GM23248 (cell line): ENCODE results near the gene ELP5. TPM values are rescaled to one million over a fixed set of nuclear protein-coding genes. Genes with fewer than 3 reads are reported as not detected.

Source experiments
- DNase-seq: peaks from one replicate; pipeline ENCODE4 v3.0.0-alpha.2; 2015
- H2AFZ ChIP-seq: fragments of 200-600 bp; sonication (generic); 2 replicates; pipeline ENCODE4 v1.6.1; 2016; ENCODE audit warnings: antibody characterized with exemption
- H3F3A ChIP-seq: fragments of 200-600 bp; sonication (generic); 2 replicates; pipeline ENCODE4 v1.6.1; 2016; ENCODE audit warnings: mild to moderate bottlenecking, antibody characterized with exemption, mixed run types; ENCODE audit not compliant: insufficient read depth
- H3K27ac ChIP-seq: fragments of 200-600 bp; sonication (generic); 2 replicates; pipeline ENCODE4 v1.5.1; 2016; ENCODE audit warnings: mild to moderate bottlenecking
- H3K27me3 ChIP-seq: fragments of 200-600 bp; sonication (generic); replicated peaks from 2 replicates; pipeline ENCODE4 v1.6.1; 2016; ENCODE audit warnings: mild to moderate bottlenecking; ENCODE audit not compliant: insufficient read depth
- H3K36me3 ChIP-seq: fragments of 200-600 bp; sonication (generic); 2 replicates; pipeline ENCODE4 v1.6.1; 2016; ENCODE audit warnings: low read depth, mild to moderate bottlenecking
- H3K4me1 ChIP-seq: fragments of 200-600 bp; sonication (generic); 2 replicates; pipeline ENCODE4 v1.6.1; 2016; ENCODE audit warnings: mild to moderate bottlenecking; ENCODE audit not compliant: insufficient read depth
- H3K4me2 ChIP-seq: fragments of 200-600 bp; sonication (generic); one replicate; pipeline ENCODE4 v1.6.1; 2016; ENCODE audit warnings: mild to moderate bottlenecking; ENCODE audit not compliant: unreplicated experiment
- H3K4me3 ChIP-seq: fragments of 200-600 bp; sonication (generic); 2 replicates; pipeline ENCODE4 v1.5.1; 2016; ENCODE audit warnings: mild to moderate bottlenecking
- H3K79me2 ChIP-seq: fragments of 200-600 bp; sonication (generic); 2 replicates; pipeline ENCODE4 v1.6.1; 2016; ENCODE audit warnings: mild to moderate bottlenecking; ENCODE audit not compliant: insufficient read depth
- H3K9ac ChIP-seq: fragments of 200-600 bp; sonication (generic); 2 replicates; pipeline ENCODE4 v1.6.1; 2016; ENCODE audit warnings: mild to moderate bottlenecking
- H3K9me2 ChIP-seq: fragments of 200-600 bp; sonication (generic); 2 replicates; pipeline ENCODE4 v1.6.1; 2016; ENCODE audit warnings: mixed run types, mild to moderate bottlenecking, moderate library complexity; ENCODE audit not compliant: insufficient read depth
- H3K9me3 ChIP-seq: fragments of 200-600 bp; sonication (generic); one replicate; pipeline ENCODE4 v1.6.1; 2017; ENCODE audit warnings: low read depth
- H4K20me1 ChIP-seq: fragments of 200-600 bp; sonication (generic); 2 replicates; pipeline ENCODE4 v1.6.0; 2016; ENCODE audit not compliant: insufficient read depth
- EZH2 ChIP-seq: fragments of 200-600 bp; sonication (generic); IDR thresholded peaks from 2 replicates; pipeline ENCODE4 v1.6.1; 2018; ENCODE audit warnings: antibody characterized with exemption, mild to moderate bottlenecking; ENCODE audit not compliant: insufficient read depth, poor library complexity, severe bottlenecking
- EZH2phosphoT487 ChIP-seq: fragments of 200-600 bp; sonication (generic); IDR thresholded peaks from 2 replicates; pipeline ENCODE4 v1.6.1; 2018; ENCODE audit warnings: antibody characterized with exemption, moderate library complexity, mild to moderate bottlenecking, low read depth; ENCODE audit not compliant: insufficient read depth
- WGBS, 2 experiments: methylation state at CpG; one replicate each; pipeline ENCODE4 v1.1.6; 2015 to 2017; ENCODE audit warnings: low lambda C conversion rate in 2 of 2, low coverage in 1 of 2; ENCODE audit errors: missing lambda C conversion rate in 2 of 2; 5-methylcytosine and 5-hydroxymethylcytosine counted together
- in situ Hi-C: fragments of 300-500 bp; cut with MboI; formaldehyde crosslinking; loops from 2 replicates; pipeline ENCODE4 v1.15.0; 2020
- polyA plus RNA-seq: library from polyadenylated mRNA; unstranded; fragments of >200 nt; fragmentation: Nextera tagmentation; extraction: Ambion mirVana; gene quantifications from 2 replicates; pipeline ENCODE4 v1.2.1, GENCODE V29; 2016
- total RNA-seq: library from RNA; depleted of rRNA; stranded (reverse); fragments of >200 nt; shearing (Covaris generic); gene quantifications from 2 replicates; pipeline ENCODE4 v1.2.3, GENCODE V29; 2014

The ELP5 gene
- total and polyA plus RNA-seq, 2 experiments from 2014 or later, result 32.9 to 34.8 TPM

DNA sequence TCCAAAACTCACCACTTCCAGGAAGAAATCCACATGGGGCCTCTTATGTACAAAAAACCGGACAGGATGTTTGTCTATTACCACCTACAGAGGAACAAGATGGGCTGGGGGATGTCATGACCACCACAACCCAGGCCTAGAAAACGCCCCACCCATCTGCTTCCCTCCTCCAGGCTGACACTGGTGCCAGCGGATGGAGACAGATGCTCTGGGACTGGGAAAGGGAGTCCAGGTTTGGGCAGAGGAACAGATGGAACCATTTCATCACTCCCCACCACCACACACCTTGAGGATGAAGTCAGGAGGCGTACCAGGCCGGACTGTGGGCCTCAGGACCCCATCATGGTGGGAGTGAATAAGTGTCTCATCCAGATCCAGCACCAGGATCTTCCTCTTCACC lies 5.2 kb upstream of the ELP5 start:
- Histone ChIP-seq H3K79me2 (peaks cover 75% of the 10 kb centered on the region), H3K9ac (no peak overlapping the region; the same call in 1 of the 2 replicates), H3K4me2 (no peak overlapping the region), H3K36me3 (peaks cover 9% of the 10 kb centered on the region), H3K27me3 (no peaks in the 10 kb centered on the region), H3K4me3 (no peak overlapping the region), H3K9me3 (no peaks in the 10 kb centered on the region), H3K9me2 (no peaks in the 10 kb centered on the region), H3K27ac (no peak overlapping the region), H4K20me1 (no peaks in the 10 kb centered on the region), H2AFZ (no peak overlapping the region), H3K4me1 (peaks cover 8% of the 10 kb centered on the region; the same call in 1 of the 2 replicates), H3F3A (peaks cover 18% of the 10 kb centered on the region; the same call in 1 of the 2 replicates)
- in situ Hi-C loops, result no loop called here
- DNase-seq, result no peak
- 79 to 86% methylated on average over 5 of the region's 5 CpGs for WGBS, 2 experiments
- TF ChIP-seq EZH2phosphoT487, result no peak

DNA sequence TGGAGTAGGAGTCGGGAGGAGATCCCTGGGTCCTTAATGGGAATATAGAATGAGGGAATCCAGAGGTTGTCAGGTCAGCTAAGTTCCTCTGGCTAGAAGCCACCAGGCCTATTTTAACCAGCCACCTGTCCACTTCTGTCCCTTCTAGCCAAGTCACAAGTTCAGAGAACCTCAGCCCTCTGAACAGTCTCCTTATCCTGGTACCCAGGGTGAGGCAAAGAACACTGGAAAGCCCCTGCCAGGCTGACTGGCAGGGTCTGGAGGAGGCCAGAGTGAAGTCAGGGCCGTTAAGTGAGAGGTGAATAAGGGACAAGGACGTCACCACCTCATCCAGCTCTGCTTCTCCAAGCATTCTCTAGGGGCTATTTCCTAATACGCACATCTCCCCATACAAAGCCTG lies 3.2 kb upstream of the ELP5 start:
- peaks cover 86% of the 10 kb centered on the region for H3K79me2 ChIP-seq
- no peaks in the 10 kb centered on the region for H3K9me3 ChIP-seq
- no peak for DNase-seq
- peaks cover 16% of the 10 kb centered on the region; the same call in 1 of the 2 replicates for H3F3A ChIP-seq
- H3K4me2 ChIP-seq, result no peak overlapping the region
- H3K27me3 ChIP-seq, result no peaks in the 10 kb centered on the region
- in situ Hi-C loops, result no loop called here
- 68 to 74% methylated on average over 4 of the region's 4 CpGs for WGBS, 2 experiments
- no peak overlapping the region for H3K4me3 ChIP-seq
- no peak overlapping the region for H3K27ac ChIP-seq
- no peaks in the 10 kb centered on the region for H3K9me2 ChIP-seq
- peaks cover 13% of the 10 kb centered on the region for H3K4me1 ChIP-seq
- TF ChIP-seq EZH2 (no peak), EZH2phosphoT487 (no peak)
- no peak overlapping the region for H3K9ac ChIP-seq
- peaks cover 9% of the 10 kb centered on the region for H3K36me3 ChIP-seq
- H2AFZ ChIP-seq, result no peak overlapping the region
- H4K20me1 ChIP-seq, result no peaks in the 10 kb centered on the region

DNA sequence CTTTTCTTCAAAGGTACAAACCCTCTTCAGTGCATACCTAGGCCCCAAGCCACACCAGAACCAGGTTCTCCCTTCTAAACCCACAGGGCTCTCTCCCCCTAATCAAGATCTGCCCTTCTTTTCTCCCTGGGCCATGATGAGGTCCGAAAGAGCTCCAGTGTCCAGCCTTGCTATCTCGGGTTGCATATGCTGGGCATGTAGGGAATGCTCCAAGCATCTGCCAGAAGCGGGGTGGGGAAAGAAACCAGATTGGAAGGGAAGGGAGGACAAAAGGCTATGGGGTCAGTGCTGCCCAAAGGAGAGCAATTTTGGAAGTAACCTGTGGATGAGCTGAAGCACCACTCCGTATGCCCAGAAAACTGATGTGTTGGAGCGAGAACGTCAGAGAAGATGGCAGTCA lies 2.8 kb upstream of the ELP5 start:
- in situ Hi-C loops, result no loop called here
- peaks cover 10% of the 10 kb centered on the region for H3K36me3 ChIP-seq
- H3K9me2 ChIP-seq, result no peaks in the 10 kb centered on the region
- H3K9ac ChIP-seq, result no peak overlapping the region
- H3K79me2 ChIP-seq, result peaks cover 88% of the 10 kb centered on the region
- H3K4me3 ChIP-seq, result no peak overlapping the region
- H4K20me1 ChIP-seq, result no peaks in the 10 kb centered on the region
- no peak for DNase-seq
- no peaks in the 10 kb centered on the region for H3K27me3 ChIP-seq
- H2AFZ ChIP-seq, result no peak overlapping the region
- no peak overlapping the region for H3K4me2 ChIP-seq
- no peaks in the 10 kb centered on the region for H3K9me3 ChIP-seq
- TF ChIP-seq EZH2phosphoT487, result no peak
- H3K27ac ChIP-seq, result no peak overlapping the region
- H3F3A ChIP-seq, result peaks cover 11% of the 10 kb centered on the region; the same call in 1 of the 2 replicates
- WGBS, 2 experiments, result 75 to 76% methylated on average over 6 of the region's 6 CpGs
- peaks cover 13% of the 10 kb centered on the region for H3K4me1 ChIP-seq

DNA sequence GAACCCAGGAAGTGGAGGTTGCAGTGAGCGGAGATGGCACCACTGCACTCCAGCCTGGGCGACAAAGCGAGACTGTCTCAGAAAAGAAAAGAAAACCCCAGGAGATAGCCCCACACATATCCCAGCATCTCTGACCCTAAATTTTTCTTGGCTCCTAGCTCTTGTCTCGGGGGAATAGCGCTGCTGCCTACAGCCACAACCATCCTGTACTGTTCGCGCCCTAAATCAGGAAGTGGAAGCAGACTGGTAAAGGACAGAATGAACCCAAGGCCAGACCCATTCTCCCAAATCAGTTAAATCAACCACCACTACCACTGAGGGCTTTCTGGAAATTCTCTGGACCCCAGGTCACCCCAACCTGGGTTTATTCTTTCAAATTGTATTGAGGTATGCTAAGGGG lies 2.2 kb upstream of the ELP5 start:
- Histone ChIP-seq H3K36me3 (peaks cover 14% of the 10 kb centered on the region), H2AFZ (no peak overlapping the region), H3K4me1 (peaks cover 13% of the 10 kb centered on the region), H3K9me2 (no peaks in the 10 kb centered on the region), H3F3A (peaks cover 6% of the 10 kb centered on the region; the same call in 1 of the 2 replicates), H3K4me3 (peak overlapping the region; percentile 97), H3K79me2 (peaks cover 88% of the 10 kb centered on the region), H4K20me1 (no peaks in the 10 kb centered on the region), H3K27ac (peak overlapping the region; percentile 99; the same call in 1 of the 2 replicates), H3K4me2 (peak overlapping the region; percentile 92), H3K9ac (peak overlapping the region; percentile 96), H3K27me3 (no peaks in the 10 kb centered on the region), H3K9me3 (no peaks in the 10 kb centered on the region)
- in situ Hi-C loops, result no loop called here
- 95 to 96% methylated on average over 7 of the region's 7 CpGs for WGBS, 2 experiments
- DNase-seq, result no peak
- no peak for TF ChIP-seq EZH2
- TF ChIP-seq EZH2phosphoT487, result no peak
